PC-9 (cell line): ENCODE data around the gene SLC35F4.

ENCODE experiments used
- CTCF ChIP-seq: fragments of 200-600 bp; sonication (generic); conservative IDR thresholded peaks from 2 replicates; pipeline ENCODE4 v1.6.1; 2017; ENCODE audit warnings: mixed run types, antibody characterized with exemption, mild to moderate bottlenecking, moderate library complexity
- EZH2 ChIP-seq: fragments of 200-600 bp; sonication (generic); IDR thresholded peaks from 2 replicates; pipeline ENCODE4 v1.8.0; 2017; ENCODE audit warnings: antibody characterized with exemption, low read depth

GRCh38 chr14:57576498-57576897, 289.4 kb downstream of the SLC35F4 start:
- no peak for TF ChIP-seq CTCF
- TF ChIP-seq EZH2 = no peak
